HepG2 (cell line): ENCODE measurements around the gene HINT1. TPM values are rescaled to one million over a fixed set of nuclear protein-coding genes. Genes with fewer than 3 reads are reported as not detected.

Experiments used
- CENPBD1 ChIP-seq: sonication (generic); formaldehyde crosslinking; IDR thresholded peaks from 2 replicates; pipeline ENCODE4 v1.8.0; 2022; ENCODE audit warnings: missing genetic modification reagents, low read depth, mild to moderate bottlenecking, borderline replicate concordance
- DNMT3B ChIP-seq: conservative IDR thresholded peaks from 2 replicates; pipeline ENCODE4 v1.6.1; 2016; ENCODE audit warnings: missing biosample characterization, control low read depth
- EP300 ChIP-seq, 3 experiments: sonication (generic) in 1 of 3; formaldehyde crosslinking in 1 of 3; IDR thresholded peaks; 2 replicates each; pipeline versions ENCODE4 v1.5.1 to v1.6.1; 2011 to 2020; ENCODE audit warnings: low read depth in 2 of 3, low read length in 2 of 3, borderline replicate concordance in 1 of 3, improper control_type of control experiment in 1 of 3, mild to moderate bottlenecking in 1 of 3, missing genetic modification reagents in 1 of 3, moderate library complexity in 1 of 3
- IRF2 ChIP-seq: IDR thresholded peaks from 2 replicates; pipeline ENCODE4 v1.6.1; 2018; ENCODE audit warnings: missing genetic modification reagents, missing compliant biosample characterization
- KDM6A ChIP-seq: IDR thresholded peaks from 2 replicates; pipeline ENCODE4 v1.6.1; 2016; ENCODE audit warnings: low read depth
- KLF16 ChIP-seq, 2 experiments: sonication (generic) in 1 of 2; formaldehyde crosslinking in 1 of 2; IDR thresholded peaks; 2 replicates each; pipeline versions ENCODE4 v1.6.1 to v1.8.0; 2016 to 2023; ENCODE audit warnings: missing genetic modification reagents in 2 of 2, missing compliant biosample characterization in 1 of 2
- MED1 ChIP-seq: sonication (generic); formaldehyde crosslinking; IDR thresholded peaks from 2 replicates; pipeline ENCODE4 v1.4.0; 2020; ENCODE audit warnings: missing genetic modification reagents
- MEF2D ChIP-seq: sonication (generic); formaldehyde crosslinking; IDR thresholded peaks from 2 replicates; pipeline ENCODE4 v1.5.1; 2020; ENCODE audit warnings: mild to moderate bottlenecking, missing genetic modification reagents
- MTF1 ChIP-seq: sonication (generic); formaldehyde crosslinking; IDR thresholded peaks from 2 replicates; pipeline ENCODE4 v1.5.0; 2020; ENCODE audit warnings: missing genetic modification reagents
- RAD51 ChIP-seq: fragments of 450-650 bp; IDR thresholded peaks from 2 replicates; pipeline ENCODE4 v1.6.1; 2016; ENCODE audit warnings: borderline replicate concordance
- SUZ12 ChIP-seq: fragments of 150-350 bp; IDR thresholded peaks from 2 replicates; pipeline ENCODE4 v1.6.1; 2014; ENCODE audit warnings: low read depth, low read length
- TFDP1 ChIP-seq: IDR thresholded peaks from 2 replicates; pipeline ENCODE4 v1.6.1; 2016; ENCODE audit warnings: missing compliant biosample characterization, missing genetic modification reagents, borderline replicate concordance
- U2AF2 ChIP-seq: fragments of 200-400 bp; formaldehyde crosslinking; IDR thresholded peaks from 2 replicates; pipeline ENCODE4 v1.6.1; 2017; ENCODE audit warnings: low read depth, mild to moderate bottlenecking, low read length
- ZFAT ChIP-seq: sonication (generic); formaldehyde crosslinking; conservative IDR thresholded peaks from 2 replicates; pipeline ENCODE4 v1.8.1; 2023; ENCODE audit warnings: missing genetic modification reagents, inconsistent platforms
- ZFX ChIP-seq: sonication (generic); formaldehyde crosslinking; IDR thresholded peaks from 2 replicates; pipeline ENCODE4 v1.4.0; 2020; ENCODE audit warnings: mild to moderate bottlenecking, low read depth, missing genetic modification reagents, moderate library complexity
- ZNF224 ChIP-seq: sonication (generic); formaldehyde crosslinking; IDR thresholded peaks from 2 replicates; pipeline ENCODE4 v1.5.0; 2020; ENCODE audit warnings: mild to moderate bottlenecking, missing genetic modification reagents
- ZNF292 ChIP-seq: sonication (generic); formaldehyde crosslinking; IDR thresholded peaks from 2 replicates; pipeline ENCODE4 v1.8.1; 2022; ENCODE audit warnings: mild to moderate bottlenecking, low read depth, missing genetic modification reagents, borderline replicate concordance
- ZNF335 ChIP-seq: sonication (generic); formaldehyde crosslinking; IDR thresholded peaks from 2 replicates; pipeline ENCODE4 v1.4.0; 2020; ENCODE audit warnings: missing genetic modification reagents
- ZNF484 ChIP-seq: sonication (generic); formaldehyde crosslinking; IDR thresholded peaks from 2 replicates; pipeline ENCODE4 v1.5.1; 2020; ENCODE audit warnings: mild to moderate bottlenecking, low read depth, missing genetic modification reagents, borderline replicate concordance
- ZNF761 ChIP-seq: sonication (generic); formaldehyde crosslinking; conservative IDR thresholded peaks from 2 replicates; pipeline ENCODE4 v1.4.0; 2020; ENCODE audit warnings: mild to moderate bottlenecking, missing genetic modification reagents
- polyA plus RNA-seq, 8 experiments: library from polyadenylated mRNA; depleted of rRNA in 3 of 8; stranded (reverse) in 7 of 8; unstranded in 1 of 8; fragments of >200 nt; fragmentation: Illumina TruSeq in 4 of 8; extraction: Trizol in 4 of 8; gene quantifications; 2 replicates each; pipeline versions ENCODE4 v1.2.1 to v1.2.3, GENCODE V29; 2011 to 2016; ENCODE audit warnings: low read depth in 4 of 8, missing spikeins in 1 of 8, mixed read lengths in 1 of 8; ENCODE audit not compliant: insufficient read depth in 1 of 8
- total RNA-seq, 5 experiments: library from RNA; depleted of rRNA; stranded (reverse); fragments of >200 nt; fragmentation: Illumina TruSeq; extraction: Trizol; gene quantifications; 2 replicates each; pipeline ENCODE4 v1.2.3, GENCODE V29; 2016; ENCODE audit warnings: low read depth in 1 of 5
- TF ChIP-seq, protein P1 (sequence below): sonication (generic); formaldehyde crosslinking; IDR thresholded peaks from 2 replicates; pipeline ENCODE4 v1.5.0; 2020; ENCODE audit warnings: missing genetic modification reagents, mild to moderate bottlenecking, borderline replicate concordance
- TF ChIP-seq, protein P2 (sequence below): IDR thresholded peaks from 2 replicates; pipeline ENCODE4 v1.6.1; 2016; ENCODE audit warnings: mild to moderate bottlenecking
- TF ChIP-seq, protein P3 (sequence below): IDR thresholded peaks from 2 replicates; pipeline ENCODE4 v1.6.1; 2016
- TF ChIP-seq, protein P4 (sequence below): sonication (generic); formaldehyde crosslinking; IDR thresholded peaks from 2 replicates; pipeline ENCODE4 v1.4.0; 2020; ENCODE audit warnings: mild to moderate bottlenecking, missing genetic modification reagents

Gene HINT1
- total and polyA plus RNA-seq, 2 of the 13 experiments (the other 11 are each of a cell fraction or from before 2014, with no cell fraction given), result 428 to 997 TPM

DNA sequence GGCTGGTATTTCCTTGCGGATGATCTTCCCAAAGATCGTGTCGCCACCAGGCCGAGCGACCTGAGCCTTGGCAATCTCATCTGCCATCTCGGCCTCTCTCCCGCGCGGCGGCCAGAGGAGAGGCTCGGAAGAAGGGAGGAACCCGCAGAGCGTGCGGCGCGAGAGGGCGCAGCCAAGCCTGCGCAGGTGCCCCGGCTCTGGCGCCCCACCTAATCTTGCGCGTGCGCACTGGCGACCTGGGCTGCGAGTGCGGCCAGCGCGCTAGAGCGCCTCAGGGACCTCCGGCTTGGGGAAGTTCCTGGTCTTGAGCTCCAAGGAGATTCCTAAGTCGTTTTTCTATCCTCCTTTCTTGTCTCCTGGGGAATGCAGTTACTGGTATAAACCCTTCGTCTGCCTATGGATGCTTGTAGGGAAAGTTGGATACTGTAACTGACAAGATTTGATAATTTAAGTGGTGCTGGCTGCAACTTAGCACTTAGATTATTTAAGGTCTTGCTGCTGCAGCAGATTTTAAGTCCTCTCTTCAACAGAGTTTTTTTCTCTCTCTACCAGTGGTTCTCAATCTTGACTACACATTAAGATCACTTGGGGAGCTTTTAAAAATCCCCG, at the start of gene HINT1 (continued):
- TF ChIP-seq IRF2 (CRISPR knock-in tag) (no peak; the same call in 1 of the 2 replicates), ZNF224 (CRISPR knock-in tag) (no peak), MEF2D (CRISPR knock-in tag) (0 out of 2 replicates have a peak, but pooled peaks have one; percentile 42), U2AF2 (no peak), MED1 (CRISPR knock-in tag) (peak; percentile 55; the same call in 1 of the 2 replicates), CENPBD1 (CRISPR knock-in tag) (no peak; the same call in 1 of the 2 replicates), KLF16 (CRISPR knock-in tag; IDR thresholded peaks at IDR 0.05) (peak in 1 of 2 experiments; percentile 71; a peak in 2 of 4 replicates), TFDP1 (CRISPR knock-in tag) (peak; percentile 54; the same call in 1 of the 2 replicates), ZNF292 (CRISPR knock-in tag) (no peak), KDM6A (CRISPR knock-in tag) (no peak), DNMT3B (CRISPR knock-in tag) (no peak), ZFX (CRISPR knock-in tag) (no peak; the same call in 1 of the 2 replicates), SUZ12 (no peak), ZNF484 (no peak), ZNF335 (CRISPR knock-in tag) (no peak; the same call in 1 of the 2 replicates), ZFAT (no peak), MTF1 (CRISPR knock-in tag) (no peak), EP300 (IDR thresholded peaks at IDR 0.05; ENCODE audit: low read depth in 2 of 2, low read length in 2 of 2) (no peak), EP300 (CRISPR knock-in tag; IDR thresholded peaks at IDR 0.05; ENCODE audit: borderline replicate concordance) (no peak), RAD51 (no peak), ZNF761 (CRISPR knock-in tag) (peak; percentile 89; the same call in 1 of the 2 replicates)
- TF ChIP-seq, protein P1, sequence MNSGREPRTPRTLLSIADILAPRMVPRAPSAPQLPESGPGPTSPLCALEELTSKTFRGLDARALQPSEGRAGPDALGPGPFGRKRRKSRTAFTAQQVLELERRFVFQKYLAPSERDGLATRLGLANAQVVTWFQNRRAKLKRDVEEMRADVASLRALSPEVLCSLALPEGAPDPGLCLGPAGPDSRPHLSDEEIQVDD (CRISPR knock-in tag), result no peak
- TF ChIP-seq, protein P2, sequence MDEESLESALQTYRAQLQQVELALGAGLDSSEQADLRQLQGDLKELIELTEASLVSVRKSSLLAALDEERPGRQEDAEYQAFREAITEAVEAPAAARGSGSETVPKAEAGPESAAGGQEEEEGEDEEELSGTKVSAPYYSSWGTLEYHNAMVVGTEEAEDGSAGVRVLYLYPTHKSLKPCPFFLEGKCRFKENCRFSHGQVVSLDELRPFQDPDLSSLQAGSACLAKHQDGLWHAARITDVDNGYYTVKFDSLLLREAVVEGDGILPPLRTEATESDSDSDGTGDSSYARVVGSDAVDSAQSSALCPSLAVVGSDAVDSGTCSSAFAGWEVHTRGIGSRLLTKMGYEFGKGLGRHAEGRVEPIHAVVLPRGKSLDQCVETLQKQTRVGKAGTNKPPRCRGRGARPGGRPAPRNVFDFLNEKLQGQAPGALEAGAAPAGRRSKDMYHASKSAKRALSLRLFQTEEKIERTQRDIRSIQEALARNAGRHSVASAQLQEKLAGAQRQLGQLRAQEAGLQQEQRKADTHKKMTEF (CRISPR knock-in tag), result peak; percentile 53; the same call in 1 of the 2 replicates
- TF ChIP-seq, protein P3, sequence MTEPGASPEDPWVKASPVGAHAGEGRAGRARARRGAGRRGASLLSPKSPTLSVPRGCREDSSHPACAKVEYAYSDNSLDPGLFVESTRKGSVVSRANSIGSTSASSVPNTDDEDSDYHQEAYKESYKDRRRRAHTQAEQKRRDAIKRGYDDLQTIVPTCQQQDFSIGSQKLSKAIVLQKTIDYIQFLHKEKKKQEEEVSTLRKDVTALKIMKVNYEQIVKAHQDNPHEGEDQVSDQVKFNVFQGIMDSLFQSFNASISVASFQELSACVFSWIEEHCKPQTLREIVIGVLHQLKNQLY (CRISPR knock-in tag), result no peak
- TF ChIP-seq, protein P4, sequence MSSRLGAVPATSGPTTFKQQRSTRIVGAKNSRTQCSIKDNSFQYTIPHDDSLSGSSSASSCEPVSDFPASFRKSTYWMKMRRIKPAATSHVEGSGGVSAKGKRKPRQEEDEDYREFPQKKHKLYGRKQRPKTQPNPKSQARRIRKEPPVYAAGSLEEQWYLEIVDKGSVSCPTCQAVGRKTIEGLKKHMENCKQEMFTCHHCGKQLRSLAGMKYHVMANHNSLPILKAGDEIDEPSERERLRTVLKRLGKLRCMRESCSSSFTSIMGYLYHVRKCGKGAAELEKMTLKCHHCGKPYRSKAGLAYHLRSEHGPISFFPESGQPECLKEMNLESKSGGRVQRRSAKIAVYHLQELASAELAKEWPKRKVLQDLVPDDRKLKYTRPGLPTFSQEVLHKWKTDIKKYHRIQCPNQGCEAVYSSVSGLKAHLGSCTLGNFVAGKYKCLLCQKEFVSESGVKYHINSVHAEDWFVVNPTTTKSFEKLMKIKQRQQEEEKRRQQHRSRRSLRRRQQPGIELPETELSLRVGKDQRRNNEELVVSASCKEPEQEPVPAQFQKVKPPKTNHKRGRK (CRISPR knock-in tag), result no peak
